DMS114 treated with DMSO at 0.1 percent for 48 hours (cell line): ENCODE results near the gene AATK.
A peak's percentile ranks its signal among the peaks of the same experiment; 100 is the strongest.

Experiments
- DNase-seq: peaks from one replicate; lab custom pipeline; 2025; ENCODE audit not compliant: unreplicated experiment; lab: John Stamatoyannopoulos, UW

AATK gene

GRCh38 chr17:81143717-81144422 lies 22.2 kb downstream of the AATK start:
- DNase-seq = no peak

DNA sequence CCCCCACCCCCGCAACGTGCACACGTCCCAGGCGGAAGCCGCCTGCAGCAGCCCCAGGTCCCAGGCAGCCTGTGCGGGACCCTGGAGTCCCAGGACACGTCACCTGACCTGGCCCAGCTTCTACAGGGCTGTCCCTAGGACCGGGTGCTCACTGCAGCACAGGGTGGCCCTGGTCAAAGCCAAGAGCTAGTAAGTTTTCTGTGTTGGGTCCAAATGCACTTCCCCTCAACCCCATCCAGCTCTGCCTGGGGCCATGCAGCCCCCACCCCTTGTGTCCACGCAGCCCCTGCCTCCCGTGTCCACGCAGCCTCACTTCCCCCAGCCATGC lies 22.9 kb downstream of the AATK start:
- no peak for DNase-seq

GRCh38 chr17:81142301-81143199 lies 23.5 kb downstream of the AATK start:
- DNase-seq = peak; percentile 23

DNA sequence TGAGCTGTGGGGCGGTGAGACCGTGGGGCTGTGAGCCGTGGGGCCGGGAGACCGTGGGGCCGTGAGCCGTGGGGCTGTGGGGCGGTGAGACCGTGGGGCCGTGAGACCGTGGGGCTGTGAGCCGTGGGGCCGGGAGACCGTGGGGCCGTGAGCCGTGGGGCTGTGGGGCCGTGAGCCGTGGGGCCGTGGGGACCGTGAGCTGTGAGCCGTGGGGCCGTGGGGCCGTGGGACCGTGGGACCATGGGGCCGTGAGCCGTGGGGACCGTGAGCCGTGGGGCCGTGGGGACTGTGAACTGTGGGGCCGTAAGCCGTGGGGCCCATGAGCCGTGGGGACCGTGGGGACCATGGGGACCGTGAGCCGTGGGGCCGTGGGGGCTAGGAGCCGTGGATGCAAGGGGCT lies 25.3 kb downstream of the AATK start:
- no peak for DNase-seq

DNA sequence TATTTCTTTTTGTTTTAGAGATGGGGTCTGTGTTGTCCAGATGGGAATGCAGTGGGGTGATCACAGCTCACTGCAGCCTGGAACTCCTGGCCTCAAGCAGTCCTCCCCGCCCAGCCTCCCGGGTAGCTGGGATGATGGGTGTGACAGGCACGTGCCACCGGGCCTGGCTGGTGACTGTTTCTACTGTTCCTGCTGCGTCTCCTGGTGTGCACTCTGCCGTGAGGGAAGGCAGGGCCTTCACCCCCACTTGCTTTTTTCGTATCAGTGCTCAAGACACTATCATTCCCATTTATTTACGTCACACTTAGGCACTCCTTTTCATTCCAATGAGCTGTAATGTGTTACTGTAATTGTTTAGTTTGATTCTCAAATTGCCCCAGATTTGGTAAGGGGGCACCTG lies 26.0 kb downstream of the AATK start:
- no peak for DNase-seq

- DNase-seq = no peak
Observed at GRCh38 chr17:81139428-81139827, 26.6 kb downstream of the AATK start.

DNA sequence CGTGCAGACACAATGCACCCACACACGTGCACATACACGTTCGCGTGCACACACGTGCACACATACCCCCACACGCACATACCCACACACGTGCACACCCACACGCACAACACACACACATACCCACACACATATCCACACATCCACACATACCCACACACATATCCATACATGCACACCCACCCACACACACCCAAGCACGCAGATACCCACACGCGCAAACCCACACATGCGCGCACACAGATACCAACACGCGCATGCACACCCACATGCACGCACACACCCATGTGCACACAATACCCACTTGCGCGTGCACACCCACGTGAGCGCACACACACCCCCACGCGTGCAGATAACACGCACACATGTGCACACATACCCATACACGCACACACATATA lies 27.5 kb downstream of the AATK start:
- no peak for DNase-seq

DNA sequence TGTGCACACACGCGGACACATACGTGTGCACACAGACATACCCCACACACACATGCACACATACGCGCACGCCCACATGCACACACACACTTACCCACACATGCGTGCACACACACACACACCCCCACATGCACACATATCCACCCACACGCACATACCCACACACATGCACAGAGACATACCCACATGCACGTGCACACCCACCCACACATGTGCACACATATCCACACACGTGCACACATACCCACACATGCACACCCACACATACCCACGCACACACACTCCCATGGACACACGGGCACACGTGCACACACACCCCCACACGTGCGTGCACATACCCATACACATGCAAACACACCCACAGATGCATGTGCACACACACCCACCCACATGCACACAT lies 27.9 kb downstream of the AATK start:
- DNase-seq = no peak

DNA sequence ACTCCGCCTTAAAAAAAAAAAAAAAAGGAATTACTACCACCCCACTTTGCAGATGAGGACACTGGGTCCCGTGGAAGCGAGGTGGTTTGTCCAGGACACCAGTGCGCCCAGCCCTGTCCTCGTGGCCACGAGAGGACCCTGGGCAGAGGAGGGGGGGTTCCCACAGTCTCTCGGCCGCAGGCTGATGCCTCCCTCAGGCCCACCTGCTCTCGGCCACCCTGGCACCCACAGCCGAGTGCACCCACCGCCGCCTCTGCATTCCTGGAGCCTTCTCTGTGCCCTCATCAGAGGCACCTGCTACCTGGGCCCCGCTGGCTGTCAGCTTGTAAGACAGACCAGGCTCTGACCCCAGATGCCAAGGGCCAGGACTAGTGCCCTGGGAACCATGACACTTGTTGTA lies 28.8 kb downstream of the AATK start:
- DNase-seq = no peak

- no peak for DNase-seq
Observed at GRCh38 chr17:81136366-81136765, 29.7 kb downstream of the AATK start.

GRCh38 chr17:81135505-81136278 lies 30.3 kb downstream of the AATK start:
- DNase-seq = no peak

GRCh38 chr17:81134064-81134781 lies 31.8 kb downstream of the AATK start:
- DNase-seq = no peak

GRCh38 chr17:81132770-81133723 lies 33.0 kb downstream of the AATK start:
- no peak for DNase-seq

DNA sequence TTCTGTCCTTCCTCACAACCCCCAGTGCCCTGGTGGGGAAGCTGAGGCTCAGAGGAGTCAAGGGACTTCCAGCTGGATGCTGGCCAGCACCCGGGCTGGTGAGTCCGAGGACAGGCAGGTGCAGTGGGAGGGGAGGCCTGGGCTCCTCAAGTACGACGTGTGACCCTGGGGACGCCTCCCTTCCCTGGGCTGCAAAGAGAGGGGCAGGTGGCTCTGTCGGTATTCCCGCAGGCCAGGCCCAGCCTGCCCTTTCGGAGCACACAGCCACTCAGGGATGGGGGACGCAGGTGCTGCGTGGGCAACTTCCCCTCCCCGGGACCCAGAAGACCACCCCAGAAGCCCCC lies 33.9 kb downstream of the AATK start:
- DNase-seq = no peak

DNA sequence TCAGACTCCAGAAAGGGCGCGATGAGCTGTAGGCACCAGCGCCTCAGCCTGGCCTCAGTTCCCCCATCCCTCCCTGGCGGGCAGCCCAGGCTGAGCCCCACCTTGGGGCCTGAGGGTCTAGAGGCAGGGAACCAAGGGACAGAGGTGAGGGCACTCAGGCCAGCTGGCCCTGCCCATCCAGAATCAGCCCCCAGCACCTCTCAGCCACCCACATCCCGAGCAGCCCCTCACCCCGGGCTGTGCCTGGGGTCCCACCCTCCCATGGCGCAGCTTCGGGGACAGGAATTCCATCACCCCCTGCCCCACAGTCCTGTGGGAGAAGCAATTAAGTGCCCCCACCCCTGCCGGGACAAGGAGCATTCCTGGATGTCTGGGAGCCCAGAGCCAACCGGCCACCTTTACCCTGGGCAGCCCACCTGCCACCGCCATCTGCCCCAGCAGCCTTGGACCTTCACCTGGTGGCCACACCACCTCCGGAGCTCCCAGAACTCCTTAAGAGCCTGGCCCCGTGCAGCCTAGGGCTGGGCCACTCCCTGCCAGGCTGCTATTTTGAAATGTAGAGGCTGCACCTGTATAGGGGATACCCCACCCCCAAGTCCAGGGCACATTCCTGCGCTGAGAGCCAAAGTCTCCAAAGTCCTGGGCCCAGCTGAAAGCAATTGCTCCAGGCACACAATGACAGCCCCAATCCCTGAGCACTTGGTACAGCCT lies 34.4 kb downstream of the AATK start:
- no peak for DNase-seq

DNA sequence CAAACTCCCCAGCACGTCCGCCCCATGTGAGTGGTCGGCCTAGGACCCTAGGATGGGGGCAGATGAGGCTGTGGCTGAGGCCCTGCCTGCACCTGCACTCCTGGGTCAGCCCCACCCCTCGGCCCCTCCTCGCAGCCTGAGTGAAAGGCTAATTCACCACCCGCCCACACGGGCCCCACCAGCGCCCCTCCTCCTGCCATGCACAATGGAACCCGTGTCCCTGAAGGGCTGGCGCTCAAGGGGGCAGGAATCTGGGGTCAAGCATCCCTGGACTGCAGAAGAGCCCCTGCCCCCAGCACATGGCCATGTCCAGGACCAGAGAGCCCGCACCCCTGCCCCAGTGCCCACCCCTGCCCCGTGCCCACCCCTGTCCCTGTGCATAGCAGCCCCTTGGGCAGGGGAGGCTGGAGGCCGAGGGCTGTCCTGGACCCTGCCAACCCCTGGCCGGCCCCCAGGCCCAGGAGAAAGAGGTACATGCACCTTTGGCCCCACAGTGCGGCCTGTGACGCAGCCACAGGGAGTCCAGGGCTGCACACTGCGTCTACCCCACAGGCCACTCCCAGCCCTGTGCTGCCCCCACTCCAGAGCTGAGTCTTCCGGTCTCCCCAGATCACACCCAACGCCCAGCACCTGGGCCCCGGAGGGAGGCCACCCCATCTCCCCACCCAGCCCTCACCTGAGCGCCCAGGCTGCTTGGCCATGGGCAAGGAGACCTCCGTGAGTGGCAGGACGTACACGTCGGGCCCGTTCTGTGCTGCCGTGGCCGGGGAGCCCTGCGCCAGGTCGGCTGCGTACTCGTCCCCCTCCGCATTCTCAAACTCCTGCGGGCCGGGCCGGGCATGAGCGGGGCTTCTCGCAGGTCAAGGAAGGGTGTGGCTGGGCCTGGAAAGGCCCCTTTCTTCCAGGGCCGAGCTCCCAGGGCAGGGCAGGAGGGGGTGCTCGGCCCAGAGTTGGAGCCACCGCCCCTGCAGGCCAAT lies 35.3 kb downstream of the AATK start:
- no peak for DNase-seq

GRCh38 chr17:81129711-81130367 lies 36.2 kb downstream of the AATK start:
- DNase-seq = no peak

GRCh38 chr17:81129289-81129688 lies 36.7 kb downstream of the AATK start:
- DNase-seq = no peak
